Measurements from ENCODE around the gene DLG2. TPM values are rescaled to one million over a fixed set of nuclear protein-coding genes. Genes with fewer than 3 reads are reported as not detected.

DLG2 gene
- total RNA-seq, 2 experiments from 2014 or later: 2.0 to 2.1 TPM

DNA sequence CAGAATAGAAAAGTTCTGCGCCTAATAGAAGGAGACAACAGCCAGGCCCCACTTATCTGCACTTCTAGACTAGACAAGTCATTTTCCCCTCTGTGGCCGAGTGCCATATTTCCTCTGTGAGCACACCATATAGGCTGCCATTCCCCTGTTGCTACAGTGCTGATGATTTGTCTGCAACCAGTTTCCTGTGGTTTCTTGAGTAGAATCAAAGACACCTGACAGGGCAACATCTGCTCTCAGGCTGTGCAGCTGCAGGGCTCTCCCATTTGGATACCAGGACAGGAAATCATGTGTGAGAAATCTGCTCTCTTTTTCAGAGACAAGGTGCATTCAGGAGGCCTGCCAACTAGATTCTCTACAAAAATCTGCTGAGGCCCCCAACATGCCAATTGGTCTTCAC is 879.3 kb downstream of the DLG2 start:
- Mint-ChIP-seq H3K27ac (no peak overlapping the region), H3K27me3 (no peaks in the 10 kb centered on the region), H3K4me1 (ENCODE audit: low read depth) (peaks cover 6% of the 10 kb centered on the region), H3K36me3 (ENCODE audit: low read depth) (no peaks in the 10 kb centered on the region), H3K9me3 (peaks cover 2% of the 10 kb centered on the region), H3K4me3 (no peak overlapping the region)
- Histone ChIP-seq H3K4me1 (ENCODE audit: insufficient read depth, low read length) (no peaks in the 10 kb centered on the region), H3K27ac (ENCODE audit: low read depth in 1 of 2, low read length in 2 of 2) (no peak overlapping the region), H3K4me3 (ENCODE audit: low read length) (no peak overlapping the region), H3K36me3 (ENCODE audit: insufficient read depth, low read length) (no peaks in the 10 kb centered on the region), H3K9me3 (ENCODE audit: control insufficient read depth in 1 of 2, insufficient read depth in 1 of 2, low read length in 2 of 2) (peaks cover 2 to 4% of the 10 kb centered on the region in 2 experiments), H3K27me3 (ENCODE audit: control insufficient read depth in 1 of 2, insufficient read depth in 2 of 2, low read length in 2 of 2) (no peaks in the 10 kb centered on the region)
- peak; percentile 52 for ATAC-seq (ENCODE audit: poor library complexity)
- ChIA-PET CTCF (no interaction called here), POLR2A (no interaction called here)
- peak in 2 of 14 experiments; percentile 4 to 5 for DNase-seq
- TF ChIP-seq CTCF (IDR thresholded peaks at IDR 0.05): no peak
- intact Hi-C loops (cut with DNase I, micrococcal nuclease): no loop called here

GRCh38 chr11:84740050-84740449 is 887.1 kb downstream of the DLG2 start:
- POLR2A ChIA-PET: no interaction called here
- Mint-ChIP-seq H3K36me3 (ENCODE audit: low read depth) (no peaks in the 10 kb centered on the region), H3K27ac (no peak overlapping the region), H3K4me1 (ENCODE audit: low read depth) (no peaks in the 10 kb centered on the region), H3K4me3 (no peak overlapping the region), H3K9me3 (peaks cover 19% of the 10 kb centered on the region), H3K27me3 (no peaks in the 10 kb centered on the region)
- ATAC-seq (ENCODE audit: poor library complexity) (no peak), DNase-seq (no peak)
- TF ChIP-seq CTCF (IDR thresholded peaks at IDR 0.05): no peak
- Histone ChIP-seq H3K4me1 (ENCODE audit: insufficient read depth, low read length) (no peaks in the 10 kb centered on the region), H3K9me3 (ENCODE audit: control insufficient read depth in 1 of 2, insufficient read depth in 1 of 2, low read length in 2 of 2) (peaks cover 9 to 19% of the 10 kb centered on the region in 2 experiments), H3K4me3 (ENCODE audit: low read length) (no peak overlapping the region), H3K36me3 (ENCODE audit: insufficient read depth, low read length) (no peaks in the 10 kb centered on the region), H3K27ac (ENCODE audit: low read depth in 1 of 2, low read length in 2 of 2) (no peak overlapping the region), H3K27me3 (ENCODE audit: control insufficient read depth in 1 of 2, insufficient read depth in 2 of 2, low read length in 2 of 2) (no peaks in the 10 kb centered on the region)
- intact Hi-C loops (cut with DNase I, micrococcal nuclease): no loop called here
- CTCF ChIA-PET: no interaction called here

DNA sequence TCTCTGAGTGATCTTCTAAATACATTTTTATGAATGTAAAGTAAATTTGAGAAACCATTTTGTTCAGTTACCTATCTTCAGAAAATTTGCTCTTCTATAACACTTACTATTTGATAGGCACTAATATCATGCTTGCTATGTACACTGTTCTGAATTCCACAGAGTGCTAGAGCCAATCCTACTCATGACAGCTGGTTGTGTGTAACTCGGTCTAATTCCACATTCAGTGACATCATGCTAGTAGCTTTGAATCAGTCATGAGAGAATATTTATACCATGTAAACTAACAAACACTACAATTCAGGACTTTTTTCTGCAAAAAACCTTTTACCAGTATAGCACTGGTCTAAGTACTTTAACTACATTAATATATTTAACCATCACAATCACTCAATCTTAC is 902.9 kb downstream of the DLG2 start:
- Histone ChIP-seq H3K27me3 (ENCODE audit: control insufficient read depth in 1 of 2, insufficient read depth in 2 of 2, low read length in 2 of 2) (peaks cover 0 to 7% of the 10 kb centered on the region in 2 experiments), H3K4me3 (ENCODE audit: low read length) (no peak overlapping the region), H3K27ac (ENCODE audit: low read depth in 1 of 2, low read length in 2 of 2) (no peak overlapping the region), H3K4me1 (ENCODE audit: insufficient read depth, low read length) (no peaks in the 10 kb centered on the region), H3K9me3 (ENCODE audit: control insufficient read depth in 1 of 2, insufficient read depth in 1 of 2, low read length in 2 of 2) (peaks cover 4 to 12% of the 10 kb centered on the region in 2 experiments), H3K36me3 (ENCODE audit: insufficient read depth, low read length) (no peaks in the 10 kb centered on the region)
- no peaks in the 10 kb centered on the region for H3K27me3 Mint-ChIP-seq
- no peak overlapping the region for H3K4me3 Mint-ChIP-seq
- no peak for TF ChIP-seq CTCF (IDR thresholded peaks at IDR 0.05)
- H3K36me3 Mint-ChIP-seq (ENCODE audit: low read depth): no peaks in the 10 kb centered on the region
- H3K9me3 Mint-ChIP-seq: peaks cover 4% of the 10 kb centered on the region
- POLR2A ChIA-PET: no interaction called here
- intact Hi-C loops (cut with DNase I, micrococcal nuclease): no loop called here
- ATAC-seq (ENCODE audit: poor library complexity): no peak
- peaks cover 13% of the 10 kb centered on the region for H3K4me1 Mint-ChIP-seq (ENCODE audit: low read depth)
- DNase-seq: no peak
- H3K27ac Mint-ChIP-seq: no peak overlapping the region
- CTCF ChIA-PET: no interaction called here
